Hepatocyte (in vitro differentiated cells): ENCODE results near the gene MIR17HG.

Source experiments
- EZH2 ChIP-seq: fragments of 200-600 bp; sonication (generic); IDR thresholded peaks from 2 replicates; pipeline ENCODE4 v1.6.1; 2016; ENCODE audit warnings: antibody characterized with exemption, mild to moderate bottlenecking, borderline replicate concordance
- EZH2phosphoT487 ChIP-seq: fragments of 200-600 bp; sonication (generic); IDR thresholded peaks from one replicate; pipeline ENCODE4 v1.6.1; 2018; ENCODE audit warnings: antibody characterized with exemption, mild to moderate bottlenecking, low read depth, moderate library complexity; ENCODE audit not compliant: unreplicated experiment, severe bottlenecking
- TF ChIP-seq, protein P1 (sequence below): fragments of 200-600 bp; sonication (generic); IDR thresholded peaks from 2 replicates; pipeline ENCODE4 v1.5.1; 2016; ENCODE audit warnings: antibody characterized with exemption, mild to moderate bottlenecking; ENCODE audit not compliant: poor library complexity

DNA sequence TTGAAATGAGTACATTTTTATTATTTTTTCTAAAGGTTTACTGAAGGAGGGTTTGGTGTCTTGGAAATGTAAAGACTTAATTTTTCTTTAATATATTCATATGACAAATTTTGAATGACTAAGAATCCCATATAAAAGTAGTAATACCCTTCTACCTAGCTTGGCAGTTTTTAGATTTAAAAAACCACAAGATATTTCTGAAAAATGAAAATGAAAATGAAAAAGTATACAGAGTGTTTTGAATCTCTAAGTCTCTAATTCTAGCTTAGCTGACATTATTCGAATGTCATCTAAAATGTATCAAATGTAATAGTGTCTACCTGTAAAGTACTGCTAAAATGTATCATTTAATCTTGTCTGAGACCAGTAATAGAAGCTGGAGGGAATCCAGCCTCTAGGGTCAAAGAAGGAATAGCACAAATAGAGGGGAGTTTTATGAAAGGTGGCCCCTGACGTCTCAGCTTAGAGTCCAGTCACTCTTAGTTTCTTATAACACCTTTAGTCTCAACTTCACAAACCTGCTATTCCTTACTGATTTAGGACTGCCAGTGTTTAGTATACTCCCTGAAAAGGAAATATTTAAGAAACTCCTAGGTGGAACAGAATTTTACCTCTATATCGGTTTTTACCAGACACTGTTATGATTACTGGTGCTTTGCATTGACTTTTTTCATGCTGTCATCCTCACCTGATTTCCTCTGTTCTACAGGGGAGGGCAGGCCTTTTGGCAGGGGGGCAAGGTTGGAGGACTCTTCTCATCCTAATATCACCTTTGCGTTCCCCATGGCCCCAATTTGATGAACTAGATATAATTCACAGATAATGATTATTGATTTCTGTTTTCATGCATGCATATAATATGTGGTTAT, 16.2 kb upstream of the MIR17HG start:
- TF ChIP-seq, protein P1, sequence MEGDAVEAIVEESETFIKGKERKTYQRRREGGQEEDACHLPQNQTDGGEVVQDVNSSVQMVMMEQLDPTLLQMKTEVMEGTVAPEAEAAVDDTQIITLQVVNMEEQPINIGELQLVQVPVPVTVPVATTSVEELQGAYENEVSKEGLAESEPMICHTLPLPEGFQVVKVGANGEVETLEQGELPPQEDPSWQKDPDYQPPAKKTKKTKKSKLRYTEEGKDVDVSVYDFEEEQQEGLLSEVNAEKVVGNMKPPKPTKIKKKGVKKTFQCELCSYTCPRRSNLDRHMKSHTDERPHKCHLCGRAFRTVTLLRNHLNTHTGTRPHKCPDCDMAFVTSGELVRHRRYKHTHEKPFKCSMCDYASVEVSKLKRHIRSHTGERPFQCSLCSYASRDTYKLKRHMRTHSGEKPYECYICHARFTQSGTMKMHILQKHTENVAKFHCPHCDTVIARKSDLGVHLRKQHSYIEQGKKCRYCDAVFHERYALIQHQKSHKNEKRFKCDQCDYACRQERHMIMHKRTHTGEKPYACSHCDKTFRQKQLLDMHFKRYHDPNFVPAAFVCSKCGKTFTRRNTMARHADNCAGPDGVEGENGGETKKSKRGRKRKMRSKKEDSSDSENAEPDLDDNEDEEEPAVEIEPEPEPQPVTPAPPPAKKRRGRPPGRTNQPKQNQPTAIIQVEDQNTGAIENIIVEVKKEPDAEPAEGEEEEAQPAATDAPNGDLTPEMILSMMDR = no peak
- TF ChIP-seq EZH2 = no peak
- TF ChIP-seq EZH2phosphoT487 = no peak
